ENCODE data around the gene GCN1. TPM values are rescaled to one million over a fixed set of nuclear protein-coding genes. Genes with fewer than 3 reads are reported as not detected.
A peak's percentile ranks its signal among the peaks of the same experiment; 100 is the strongest.

The GCN1 gene
- total and polyA plus RNA-seq, 5 experiments from 2014 or later = 14.9 to 133 (median 28.3) TPM

- DNase-seq = no peak
- Mint-ChIP-seq H3K9me3 (no peaks in the 10 kb centered on the region), H3K27me3 (no peaks in the 10 kb centered on the region), H3K36me3 (peaks cover 0 to 36% (median 11%) of the 10 kb centered on the region in 3 donors), H3K4me3 (no peak overlapping the region), H3K27ac (peak overlapping the region in 5 of 10 donors; percentile 29 to 77 (median 56)), H3K4me1 (peaks cover 23 to 40% (median 35%) of the 10 kb centered on the region in 4 donors)
- ATAC-seq = no peak
- POLR2A ChIA-PET = no interaction called here
These were observed 117.3 kb downstream of the GCN1 start for GRCh38 chr12:120077260-120077659.

Small RNA genes within 50 kb of the gene (microRNA-seq; reads per million reads assigned to microRNA genes)
- gene MIR4498 (ENCODE audit: borderline microRNAs expressed) = not detected

Other genes starting within 250 kb of the GCN1 start
- 100 to 1,000 TPM; 147 to 157 TPM for gene BICDL1, start 205.5 kb downstream of the GCN1 start, total RNA-seq
- gene BICDL1, start 205.5 kb downstream of the GCN1 start, polyA plus RNA-seq = 1 to 10 TPM; 1.2 to 1.9 (median 1.4) TPM
- gene RAB35, start 78.0 kb downstream of the GCN1 start, total RNA-seq = 10 to 100 TPM; 49.8 to 51.6 TPM
- 10 to 100 TPM; 10.2 to 14.1 (median 12.6) TPM for gene RAB35, start 78.0 kb downstream of the GCN1 start, polyA plus RNA-seq
- 1,000 to 10,000 TPM; 1,511 to 1,568 TPM for gene RPLP0, start 6.4 kb upstream of the GCN1 start, total RNA-seq
- 1,000 to 10,000 TPM; 1,821 to 2,320 (median 1,964) TPM for gene RPLP0, start 6.4 kb upstream of the GCN1 start, polyA plus RNA-seq
- 10 to 100 TPM; 93.9 to 96.6 TPM for gene PXN, start 71.0 kb upstream of the GCN1 start, total RNA-seq
- 10 to 100 TPM; 64.3 to 95.6 (median 80.4) TPM for gene PXN, start 71.0 kb upstream of the GCN1 start, polyA plus RNA-seq
- 1,000 to 10,000 TPM; 4,355 to 8,006 TPM for gene RNU4-2, start 97.2 kb upstream of the GCN1 start, total RNA-seq
- gene RNU4-2, start 97.2 kb upstream of the GCN1 start, polyA plus RNA-seq = 10 to 100 TPM in 1 of 3 donors, not detected in 2; 79.6 TPM
- 100 to 1,000 TPM; 519 to 934 TPM for gene RNU4-1, start 98.5 kb upstream of the GCN1 start, total RNA-seq
- not detected for gene RNU4-1, start 98.5 kb upstream of the GCN1 start, polyA plus RNA-seq
- gene SIRT4, start 107.6 kb upstream of the GCN1 start, total RNA-seq = 1 to 10 TPM; 2.4 to 4.1 TPM
- 1 to 10 TPM; 1.9 to 3.2 (median 2.2) TPM for gene SIRT4, start 107.6 kb upstream of the GCN1 start, polyA plus RNA-seq
- gene PLA2G1B, start 133.1 kb upstream of the GCN1 start, total RNA-seq = not detected
- under 1 TPM; 0.40 to 0.77 (median 0.75) TPM for gene PLA2G1B, start 133.1 kb upstream of the GCN1 start, polyA plus RNA-seq
- not detected for gene MSI1, start 174.4 kb upstream of the GCN1 start, total RNA-seq
- not detected for gene MSI1, start 174.4 kb upstream of the GCN1 start, polyA plus RNA-seq
- gene COX6A1, start 243.4 kb upstream of the GCN1 start, total RNA-seq = 100 to 1,000 TPM; 131 to 150 TPM
- 100 to 1,000 TPM; 683 to 799 (median 722) TPM for gene COX6A1, start 243.4 kb upstream of the GCN1 start, polyA plus RNA-seq